Peyer's patch (tissue), 4 donors: ENCODE measurements around the gene MACROH2A2. TPM values are rescaled to one million over a fixed set of nuclear protein-coding genes. Genes with fewer than 3 reads are reported as not detected.

Source experiments
- DNase-seq, 3 donors: peaks; one replicate each; pipeline ENCODE4 v3.0.0-alpha.2; 2017 to 2019
- H3K27ac ChIP-seq, 4 donors: fragments of 200-600 bp; sonication (generic); one replicate each; pipeline ENCODE4 v1.5.1; 2016 to 2019
- H3K27me3 ChIP-seq, 2 donors: fragments of 200-600 bp; sonication (generic); one replicate each; pipeline ENCODE4 v1.5.1; 2019
- H3K36me3 ChIP-seq, 3 donors: fragments of 200-600 bp; sonication (generic); one replicate each; pipeline ENCODE4 v1.5.1; 2016 to 2019
- H3K4me1 ChIP-seq, 4 donors: fragments of 200-600 bp; sonication (generic); one replicate each; pipeline ENCODE4 v1.5.1; 2016 to 2019
- H3K4me3 ChIP-seq, 4 donors: fragments of 200-600 bp; sonication (generic); 1 replicate in 3 of 4; 2 replicates in 1 of 4; pipeline ENCODE4 v1.5.1; 2016 to 2019; ENCODE audit warnings: mild to moderate bottlenecking in 1 of 4
- H3K9me3 ChIP-seq, 4 donors: fragments of 200-600 bp; sonication (generic); one replicate each; pipeline ENCODE4 v1.5.1; 2016 to 2019; ENCODE audit warnings: mild to moderate bottlenecking in 1 of 4
- CTCF ChIP-seq, 6 experiments: fragments of 450-650 bp in 4 of 6; fragments of 200-600 bp in 2 of 6; sonication (generic) in 1 of 6; IDR thresholded peaks; one replicate each; pipeline ENCODE4 v1.5.1; 2017 to 2019; ENCODE audit warnings: antibody characterized with exemption in 6 of 6, mild to moderate bottlenecking in 3 of 6, moderate library complexity in 1 of 6
- POLR2A ChIP-seq, 2 donors: fragments of 450-650 bp; IDR thresholded peaks; one replicate each; pipeline ENCODE4 v1.5.1; 2017; ENCODE audit warnings: antibody characterized with exemption in 2 of 2, mild to moderate bottlenecking in 2 of 2, moderate library complexity in 2 of 2
- total RNA-seq, 4 donors: library from RNA; depleted of rRNA; stranded (reverse); fragments of >200 nt; gene quantifications; one replicate each; pipeline ENCODE4 v1.1.0, GENCODE V29; 2016

MACROH2A2 gene
- total RNA-seq, 4 donors from 2014 or later, result 10.4 to 18.2 (median 13.6) TPM

DNA sequence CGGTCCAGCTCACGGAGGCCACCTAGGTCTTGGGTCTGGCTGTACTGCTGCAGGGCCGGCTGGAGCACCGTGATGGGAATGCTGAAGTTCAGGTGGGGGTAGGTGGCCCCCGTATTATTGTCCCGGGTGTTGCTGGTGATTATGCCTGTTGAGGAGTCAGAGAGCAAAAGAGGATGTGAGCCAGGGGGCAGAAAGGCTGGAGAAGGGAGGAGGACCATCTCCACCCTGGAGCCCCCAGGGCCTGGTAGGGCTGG, 87.3 kb downstream of the MACROH2A2 start:
- H3K4me1 ChIP-seq, result peaks cover 0 to 8% (median 2%) of the 10 kb centered on the region in 4 donors
- no peak for DNase-seq
- peaks cover 0 to 5% (median 0%) of the 10 kb centered on the region in 3 donors for H3K36me3 ChIP-seq
- no peak for TF ChIP-seq POLR2A (IDR thresholded peaks at IDR 0.05)
- TF ChIP-seq CTCF (IDR thresholded peaks at IDR 0.05), result no peak
- no peak overlapping the region for H3K27ac ChIP-seq
- H3K9me3 ChIP-seq, result no peaks in the 10 kb centered on the region
- H3K4me3 ChIP-seq, result no peak overlapping the region
- no peaks in the 10 kb centered on the region for H3K27me3 ChIP-seq

DNA sequence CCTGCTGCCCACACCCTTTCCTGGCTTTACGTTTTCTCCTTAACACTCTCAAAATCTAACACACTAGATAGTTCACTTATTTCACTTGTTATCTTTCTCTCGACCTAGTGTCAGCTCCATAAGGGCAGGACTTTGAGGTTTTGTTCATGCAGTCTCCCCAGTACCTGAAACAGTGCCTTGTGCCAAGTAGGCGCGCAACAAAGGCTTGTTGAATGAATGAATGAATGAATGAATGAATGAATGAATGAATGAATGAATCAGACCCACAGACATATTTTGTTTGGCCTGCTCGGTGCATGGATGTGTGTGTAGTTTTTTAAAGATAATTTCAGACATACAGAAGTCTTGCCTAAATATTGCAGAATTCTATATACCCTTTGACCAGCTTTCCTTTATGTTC, 87.7 kb downstream of the MACROH2A2 start:
- TF ChIP-seq CTCF (IDR thresholded peaks at IDR 0.05) (no peak), POLR2A (IDR thresholded peaks at IDR 0.05) (no peak)
- H3K9me3 ChIP-seq, result no peaks in the 10 kb centered on the region

DNA sequence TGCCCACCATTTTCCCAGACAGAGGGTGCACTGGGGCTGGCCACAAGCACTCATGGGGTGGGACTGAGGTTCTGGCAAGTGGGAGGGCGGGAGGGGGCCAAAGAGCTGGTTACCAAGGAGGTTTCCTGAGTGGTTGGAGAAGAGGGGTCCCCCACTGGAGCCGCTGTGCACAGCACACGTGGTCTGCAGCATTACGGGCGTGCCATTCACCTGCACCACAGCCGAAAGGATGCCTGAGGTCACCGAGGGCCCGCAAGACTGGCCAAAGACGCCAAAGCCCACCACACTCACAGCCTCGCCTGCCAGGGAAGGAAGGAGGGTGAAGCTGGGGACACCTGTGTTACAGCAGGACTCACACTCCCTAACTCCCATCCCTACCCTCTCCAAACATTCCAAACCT, 89.9 kb downstream of the MACROH2A2 start:
- H3K27ac ChIP-seq, result no peak overlapping the region
- peaks cover 0 to 21% (median 4%) of the 10 kb centered on the region in 4 donors for H3K4me1 ChIP-seq
- H3K4me3 ChIP-seq, result no peak overlapping the region
- H3K36me3 ChIP-seq, result peaks cover 0 to 5% (median 0%) of the 10 kb centered on the region in 3 donors
- H3K27me3 ChIP-seq, result no peaks in the 10 kb centered on the region
- no peaks in the 10 kb centered on the region for H3K9me3 ChIP-seq
- DNase-seq, result no peak
- TF ChIP-seq CTCF (IDR thresholded peaks at IDR 0.05), result no peak
- TF ChIP-seq POLR2A (IDR thresholded peaks at IDR 0.05), result no peak

More for the DNA sequence above, 87.7 kb downstream of the MACROH2A2 start:
- no peaks in the 10 kb centered on the region for H3K27me3 ChIP-seq
- peaks cover 0 to 5% (median 0%) of the 10 kb centered on the region in 3 donors for H3K36me3 ChIP-seq
- no peak overlapping the region for H3K4me3 ChIP-seq
- no peak overlapping the region for H3K27ac ChIP-seq
- H3K4me1 ChIP-seq, result peaks cover 0 to 12% (median 4%) of the 10 kb centered on the region in 4 donors
- DNase-seq, result no peak

DNA sequence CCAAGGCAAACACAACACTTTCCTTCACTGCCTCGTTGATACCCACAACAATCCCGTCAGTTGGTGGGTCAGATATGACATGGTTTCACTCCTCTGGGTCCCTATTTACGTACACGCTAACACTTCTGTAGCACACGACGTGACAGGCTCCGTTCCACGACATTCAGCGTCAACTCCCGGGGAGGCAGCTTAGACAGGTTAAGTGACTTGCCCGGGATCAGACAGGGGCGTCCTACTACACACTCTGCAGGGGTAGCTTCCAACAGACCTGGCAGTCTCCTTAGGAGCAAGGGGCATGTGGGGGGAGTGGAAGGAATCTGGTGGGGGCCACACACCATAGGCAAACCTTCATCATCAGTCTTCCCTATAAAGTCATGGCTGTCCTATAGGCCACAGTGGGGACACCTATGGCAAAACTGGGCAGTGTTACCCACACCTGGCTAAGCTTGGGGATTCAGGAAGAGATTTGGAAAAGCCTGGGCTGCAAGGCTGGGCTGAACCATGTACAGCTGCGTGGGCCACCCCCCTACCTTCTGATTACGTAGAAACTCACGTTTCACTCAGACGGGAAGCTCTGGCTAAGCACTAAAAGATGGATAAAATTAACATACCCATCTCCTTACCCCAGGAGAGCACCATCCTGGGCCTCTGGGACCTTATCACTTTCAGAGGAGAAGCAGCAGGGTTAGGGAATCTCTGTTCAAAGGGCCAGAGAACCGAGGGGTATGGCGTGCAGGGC, 91.9 kb downstream of the MACROH2A2 start:
- H3K9me3 ChIP-seq, result no peaks in the 10 kb centered on the region

GRCh38 chr10:70145166-70145665, 92.6 kb downstream of the MACROH2A2 start:
- Histone ChIP-seq H3K27me3 (no peaks in the 10 kb centered on the region), H3K27ac (peak overlapping the region; percentile 84 to 99 (median 91)), H3K4me3 (peak overlapping the region; percentile 67 to 82 (median 78)), H3K9me3 (no peaks in the 10 kb centered on the region), H3K36me3 (peaks cover 0 to 7% (median 0%) of the 10 kb centered on the region in 3 donors), H3K4me1 (peaks cover 0 to 23% (median 4%) of the 10 kb centered on the region in 4 donors)
- no peak for DNase-seq
- TF ChIP-seq CTCF (IDR thresholded peaks at IDR 0.05) (no peak), POLR2A (IDR thresholded peaks at IDR 0.05) (no peak)

More for the DNA sequence above, 91.9 kb downstream of the MACROH2A2 start:
- Histone ChIP-seq H3K4me3 (peak overlapping the region in 3 of 4 donors; percentile 78 to 82 (median 79)), H3K27me3 (no peaks in the 10 kb centered on the region), H3K4me1 (peaks cover 0 to 23% (median 4%) of the 10 kb centered on the region in 4 donors), H3K36me3 (peaks cover 0 to 3% (median 0%) of the 10 kb centered on the region in 3 donors), H3K27ac (peak overlapping the region in 1 of 4 donors; percentile 99)
- no peak for TF ChIP-seq CTCF (IDR thresholded peaks at IDR 0.05)
- no peak for TF ChIP-seq POLR2A (IDR thresholded peaks at IDR 0.05)
- DNase-seq, result no peak
